Keratinocyte (primary cell): ENCODE measurements around the gene ZNF438. TPM values are rescaled to one million over a fixed set of nuclear protein-coding genes. Genes with fewer than 3 reads are reported as not detected.

ENCODE experiments used
- DNase-seq: peaks from one replicate; pipeline ENCODE4 v3.0.0-alpha.2; 2011; ENCODE audit warnings: low read depth, missing footprints, low spot score
- FAIRE-seq: peaks from 2 replicates; lab custom pipeline; 2011; peaks lifted over from hg19 to GRCh38; lab: Jason Lieb, UNC
- H2AFZ ChIP-seq: 2 replicates; pipeline ENCODE4 v1.6.0; 2012; ENCODE audit warnings: low read length, control low read depth, inconsistent platforms; ENCODE audit not compliant: control insufficient read depth
- H3K27ac ChIP-seq: 2 replicates; pipeline ENCODE4 v1.5.1; 2011; ENCODE audit warnings: low read length; ENCODE audit not compliant: control insufficient read depth, insufficient read depth
- H3K27me3 ChIP-seq: 3 replicates; pipeline ENCODE4 v1.6.0; 2011; ENCODE audit warnings: low read length; ENCODE audit not compliant: control insufficient read depth, insufficient read depth; ENCODE audit errors: extremely low read depth
- H3K36me3 ChIP-seq, 2 experiments: 2 replicates in 1 of 2; 3 replicates in 1 of 2; pipeline ENCODE4 v1.5.1; 2011; ENCODE audit warnings: low read length in 2 of 2, mild to moderate bottlenecking in 1 of 2; ENCODE audit not compliant: control insufficient read depth in 2 of 2, insufficient read depth in 2 of 2; ENCODE audit errors: extremely low read depth in 1 of 2
- H3K4me1 ChIP-seq: 3 replicates; pipeline ENCODE4 v1.5.1; 2011; ENCODE audit warnings: low read length; ENCODE audit not compliant: control insufficient read depth, insufficient read depth; ENCODE audit errors: extremely low read depth
- H3K4me2 ChIP-seq: 3 replicates; pipeline ENCODE4 v1.6.0; 2011; ENCODE audit warnings: low read depth, low read length; ENCODE audit not compliant: control insufficient read depth, insufficient read depth; ENCODE audit errors: extremely low read depth
- H3K4me3 ChIP-seq, 3 experiments: fragments of 200-600 bp in 1 of 3; sonication (generic) in 1 of 3; 2 replicates in 2 of 3; 3 replicates in 1 of 3; pipeline ENCODE4 v1.5.1; 2011 to 2016; ENCODE audit warnings: low read length in 3 of 3, mild to moderate bottlenecking in 3 of 3, control low read depth in 2 of 3, inconsistent platforms in 1 of 3, low read depth in 1 of 3, mixed read lengths in 1 of 3, mixed run types in 1 of 3, moderate library complexity in 1 of 3; ENCODE audit not compliant: control insufficient read depth in 2 of 3, insufficient read depth in 2 of 3; ENCODE audit errors: extremely low read depth in 1 of 3
- H3K79me2 ChIP-seq: 2 replicates; pipeline ENCODE4 v1.6.0; 2012; ENCODE audit warnings: low read length; ENCODE audit not compliant: control insufficient read depth, insufficient read depth
- H3K9ac ChIP-seq: 3 replicates; pipeline ENCODE4 v1.6.0; 2011; ENCODE audit warnings: low read length; ENCODE audit not compliant: control insufficient read depth, insufficient read depth; ENCODE audit errors: extremely low read depth
- H3K9me1 ChIP-seq: 3 replicates; pipeline ENCODE4 v1.6.0; 2011; ENCODE audit warnings: low read length; ENCODE audit not compliant: control insufficient read depth, insufficient read depth; ENCODE audit errors: extremely low read depth
- H3K9me3 ChIP-seq: 2 replicates; pipeline ENCODE4 v1.5.1; 2012; ENCODE audit warnings: low read depth, low read length; ENCODE audit not compliant: control insufficient read depth
- H4K20me1 ChIP-seq: 3 replicates; pipeline ENCODE4 v1.6.0; 2011; ENCODE audit warnings: low read length; ENCODE audit not compliant: control insufficient read depth, insufficient read depth; ENCODE audit errors: extremely low read depth
- EZH2 ChIP-seq: IDR thresholded peaks from one replicate; pipeline ENCODE4 v1.6.1; 2012; ENCODE audit warnings: inconsistent platforms, mild to moderate bottlenecking, low read length, moderate library complexity
- dilution Hi-C: fragments of 300-500 bp; cut with MboI; formaldehyde crosslinking; loops from one replicate; pipeline ENCODE4 v1.7.0; 2020; ENCODE audit warnings: low sequenced_read_pairs; ENCODE audit not compliant: extremely low pct_ligation_motif_present
- polyA plus RNA-seq, 5 experiments: library from polyadenylated mRNA; depleted of rRNA in 3 of 5; stranded (reverse) in 3 of 5; stranded (forward) in 1 of 5; unstranded in 1 of 5; fragments of >200 nt; gene quantifications; 1 replicate in 1 of 5; 2 replicates in 3 of 5; 3 replicates in 1 of 5; pipeline versions ENCODE4 v1.2.1 to v1.2.3, GENCODE V29; 2011 to 2012; ENCODE audit warnings: missing spikeins in 2 of 5, low read depth in 1 of 5, low replicate concordance in 1 of 5
- TF ChIP-seq, protein P1 (sequence below), 3 experiments: IDR thresholded peaks in 1 of 3; conservative IDR thresholded peaks in 1 of 3; optimal IDR thresholded peaks in 1 of 3; 2 replicates in 2 of 3; 3 replicates in 1 of 3; pipeline versions ENCODE3 to v1.5.1; 2011; ENCODE audit warnings: low read length in 3 of 3, mild to moderate bottlenecking in 3 of 3, moderate library complexity in 2 of 3, control low read depth in 1 of 3, inconsistent platforms in 1 of 3; ENCODE audit not compliant: insufficient read depth in 2 of 3; ENCODE audit errors: extremely low read depth in 1 of 3

The ZNF438 gene
- polyA plus RNA-seq, 1 donor (not counting 4 experiments of a cell fraction or from before 2014, with no cell fraction given) = 2.8 TPM

GRCh38 chr10:30839652-30840051 is 192.0 kb downstream of the ZNF438 start:
- Histone ChIP-seq H3K4me2 (no peak overlapping the region), H3K9me1 (no peaks in the 10 kb centered on the region), H4K20me1 (no peaks in the 10 kb centered on the region), H3K27me3 (no peaks in the 10 kb centered on the region), H3K4me3 (no peak overlapping the region), H2AFZ (no peak overlapping the region), H3K9ac (no peak overlapping the region), H3K79me2 (no peaks in the 10 kb centered on the region), H3K27ac (no peak overlapping the region), H3K4me1 (no peaks in the 10 kb centered on the region), H3K36me3 (no peaks in the 10 kb centered on the region), H3K9me3 (no peaks in the 10 kb centered on the region)
- FAIRE-seq = no peak
- dilution Hi-C loops = no loop called here
- DNase-seq = no peak
- no peak for TF ChIP-seq EZH2
- TF ChIP-seq, protein P1, sequence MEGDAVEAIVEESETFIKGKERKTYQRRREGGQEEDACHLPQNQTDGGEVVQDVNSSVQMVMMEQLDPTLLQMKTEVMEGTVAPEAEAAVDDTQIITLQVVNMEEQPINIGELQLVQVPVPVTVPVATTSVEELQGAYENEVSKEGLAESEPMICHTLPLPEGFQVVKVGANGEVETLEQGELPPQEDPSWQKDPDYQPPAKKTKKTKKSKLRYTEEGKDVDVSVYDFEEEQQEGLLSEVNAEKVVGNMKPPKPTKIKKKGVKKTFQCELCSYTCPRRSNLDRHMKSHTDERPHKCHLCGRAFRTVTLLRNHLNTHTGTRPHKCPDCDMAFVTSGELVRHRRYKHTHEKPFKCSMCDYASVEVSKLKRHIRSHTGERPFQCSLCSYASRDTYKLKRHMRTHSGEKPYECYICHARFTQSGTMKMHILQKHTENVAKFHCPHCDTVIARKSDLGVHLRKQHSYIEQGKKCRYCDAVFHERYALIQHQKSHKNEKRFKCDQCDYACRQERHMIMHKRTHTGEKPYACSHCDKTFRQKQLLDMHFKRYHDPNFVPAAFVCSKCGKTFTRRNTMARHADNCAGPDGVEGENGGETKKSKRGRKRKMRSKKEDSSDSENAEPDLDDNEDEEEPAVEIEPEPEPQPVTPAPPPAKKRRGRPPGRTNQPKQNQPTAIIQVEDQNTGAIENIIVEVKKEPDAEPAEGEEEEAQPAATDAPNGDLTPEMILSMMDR (optimal IDR thresholded peaks at IDR 0.05 in 1 of 3, IDR thresholded peaks at IDR 0.05 in 1 of 3, conservative IDR thresholded peaks at IDR 0.05 in 1 of 3; ENCODE audit: extremely low read depth in 1 of 3, insufficient read depth in 2 of 3, low read length in 3 of 3) = no peak

GRCh38 chr10:30836406-30836805 is 195.3 kb downstream of the ZNF438 start:
- Histone ChIP-seq H3K9me3 (no peaks in the 10 kb centered on the region), H3K79me2 (no peaks in the 10 kb centered on the region), H3K4me1 (no peaks in the 10 kb centered on the region), H2AFZ (no peak overlapping the region), H3K9me1 (no peaks in the 10 kb centered on the region), H3K4me2 (no peak overlapping the region), H4K20me1 (no peaks in the 10 kb centered on the region), H3K27me3 (no peaks in the 10 kb centered on the region), H3K9ac (no peak overlapping the region), H3K36me3 (no peaks in the 10 kb centered on the region), H3K27ac (no peak overlapping the region), H3K4me3 (no peak overlapping the region)
- TF ChIP-seq EZH2 = no peak
- TF ChIP-seq, protein P1 (optimal IDR thresholded peaks at IDR 0.05 in 1 of 3, IDR thresholded peaks at IDR 0.05 in 1 of 3, conservative IDR thresholded peaks at IDR 0.05 in 1 of 3; ENCODE audit: extremely low read depth in 1 of 3, insufficient read depth in 2 of 3, low read length in 3 of 3) = no peak
- dilution Hi-C loops = no loop called here
- no peak for FAIRE-seq
- no peak for DNase-seq
